Common myeloid progenitor, CD34-positive (primary cell): ENCODE measurements around the gene SUMF1.

Experiments
- CTCF ChIA-PET: fragments of 350-600 bp; sonication (Branson Sonifier 250); formaldehyde crosslinking; loops from one replicate; lab custom pipeline; 2021; ENCODE audit warnings: antibody characterized with exemption; lab: Charles Lee
- POLR2A ChIA-PET: fragments of 350-600 bp; sonication (Branson Sonifier 250); formaldehyde crosslinking; loops from one replicate; lab custom pipeline; 2021; ENCODE audit warnings: antibody characterized with exemption; lab: Charles Lee
- DNase-seq, 3 donors: peaks; one replicate each; pipeline versions ENCODE4 v3.0.0 to v3.0.0-alpha.2; 2013
- H3K27ac ChIP-seq, 2 experiments: 1 replicate in 1 of 2; 2 replicates in 1 of 2; pipeline ENCODE4 v1.7.0; 2013; ENCODE audit warnings: inconsistent platforms in 2 of 2, low read length in 2 of 2, mild to moderate bottlenecking in 2 of 2, low read depth in 1 of 2, moderate library complexity in 1 of 2; ENCODE audit not compliant: severe bottlenecking in 2 of 2, insufficient read depth in 1 of 2, poor library complexity in 1 of 2
- H3K27me3 ChIP-seq, 5 experiments: replicated peaks in 2 of 5; 1 replicate in 3 of 5; 2 replicates in 2 of 5; pipeline versions ENCODE4 v1.6.1 to v1.7.0; 2013; ENCODE audit warnings: low read length in 4 of 5, mild to moderate bottlenecking in 2 of 5, moderate library complexity in 2 of 5, inconsistent platforms in 1 of 5; ENCODE audit not compliant: insufficient read depth in 5 of 5, control insufficient read depth in 4 of 5
- H3K36me3 ChIP-seq, 4 experiments: 1 replicate in 2 of 4; 2 replicates in 2 of 4; pipeline versions ENCODE4 v1.6.1 to v1.7.0; 2013; ENCODE audit warnings: low read length in 3 of 4, control low read depth in 1 of 4, mild to moderate bottlenecking in 1 of 4; ENCODE audit not compliant: control insufficient read depth in 4 of 4, insufficient read depth in 4 of 4
- H3K4me1 ChIP-seq, 4 experiments: 1 replicate in 3 of 4; 2 replicates in 1 of 4; pipeline versions ENCODE4 v1.6.1 to v1.7.1; 2013; ENCODE audit warnings: low read length in 3 of 4, mild to moderate bottlenecking in 3 of 4, control low read depth in 1 of 4, inconsistent platforms in 1 of 4, moderate library complexity in 1 of 4; ENCODE audit not compliant: control insufficient read depth in 4 of 4, insufficient read depth in 4 of 4; ENCODE audit errors: control extremely low read depth in 1 of 4
- H3K4me3 ChIP-seq, 7 experiments: 1 replicate in 4 of 7; 2 replicates in 3 of 7; pipeline versions ENCODE4 v1.5.1 to v1.7.0; 2013; ENCODE audit warnings: mild to moderate bottlenecking in 7 of 7, low read length in 6 of 7, moderate library complexity in 6 of 7, inconsistent platforms in 2 of 7, low read depth in 2 of 7, control low read depth in 1 of 7; ENCODE audit not compliant: insufficient read depth in 4 of 7, control insufficient read depth in 1 of 7; ENCODE audit errors: extremely low read depth in 1 of 7
- H3K9me3 ChIP-seq, 5 experiments: 1 replicate in 4 of 5; 2 replicates in 1 of 5; pipeline versions ENCODE4 v1.6.1 to v1.7.1; 2013; ENCODE audit warnings: low read length in 4 of 5, mild to moderate bottlenecking in 2 of 5, inconsistent platforms in 1 of 5, low read depth in 1 of 5, moderate library complexity in 1 of 5; ENCODE audit not compliant: control insufficient read depth in 4 of 5, insufficient read depth in 2 of 5; ENCODE audit errors: control extremely low read depth in 1 of 5
- WGBS: methylation state at CpG from one replicate; pipeline ENCODE4 v1.1.5; 2013; ENCODE audit not compliant: insufficient coverage; 5-methylcytosine and 5-hydroxymethylcytosine counted together

Gene SUMF1

GRCh38 chr3:4429648-4430350, 37.3 kb downstream of the SUMF1 start:
- Histone ChIP-seq H3K27me3 (no peaks in the 10 kb centered on the region), H3K4me1 (no peaks in the 10 kb centered on the region), H3K27ac (no peak overlapping the region), H3K4me3 (no peak overlapping the region), H3K36me3 (peaks cover 10 to 33% (median 22%) of the 10 kb centered on the region in 4 experiments), H3K9me3 (peaks cover 0 to 12% (median 9%) of the 10 kb centered on the region in 5 experiments)
- ChIA-PET CTCF (interaction anchor here (1.3 kb wide), 1 partner anchor 20 kb away, joined by 3 read pairs; no protein-coding TSS in a partner anchor), POLR2A (interaction anchor here (0.7 kb wide), 1 partner anchor 148 kb away, joined by 3 read pairs; no protein-coding TSS in a partner anchor)
- 93% methylated on average over 3 of the region's 6 CpGs for WGBS
- no peak for DNase-seq

- Histone ChIP-seq H3K4me3 (no peak overlapping the region), H3K27me3 (no peaks in the 10 kb centered on the region), H3K36me3 (peaks cover 2 to 17% (median 7%) of the 10 kb centered on the region in 4 experiments), H3K27ac (no peak overlapping the region), H3K9me3 (peaks cover 0 to 9% (median 4%) of the 10 kb centered on the region in 5 experiments), H3K4me1 (no peaks in the 10 kb centered on the region)
- ChIA-PET POLR2A (no interaction called here), CTCF (interaction anchor here (1.2 kb wide), 2 partner anchors 18 to 22 kb away, joined by 3 to 4 read pairs; no protein-coding TSS in a partner anchor)
- DNase-seq, result no peak
- WGBS, result 95% methylated on average over 3 of the region's 4 CpGs
Observed at GRCh38 chr3:4426782-4427344, 40.2 kb downstream of the SUMF1 start.

DNA sequence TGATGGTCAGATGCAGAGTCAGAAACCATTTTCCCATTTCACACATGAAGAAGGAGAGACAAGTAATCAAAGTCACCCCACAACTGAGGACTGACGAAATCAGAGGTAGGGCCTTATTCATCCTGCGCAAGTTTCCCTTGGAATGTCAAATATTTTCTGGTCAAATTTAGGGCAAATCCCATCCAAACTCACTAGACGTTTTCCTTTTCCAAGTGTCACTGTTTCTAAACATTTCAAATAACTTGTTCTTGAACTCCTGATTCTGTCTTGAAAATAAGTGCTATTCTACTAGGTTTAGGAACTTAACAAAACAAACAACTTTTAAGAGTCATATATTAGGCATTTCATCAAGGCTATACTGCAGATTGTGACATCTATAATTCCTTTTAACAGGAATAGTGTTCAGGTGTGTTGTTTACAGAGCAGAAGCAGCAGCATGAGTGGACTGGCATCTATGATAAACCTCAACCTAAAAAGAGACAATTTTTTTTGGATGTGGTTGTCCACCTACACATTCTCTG, 40.7 kb downstream of the SUMF1 start:
- DNase-seq, result no peak
- ChIA-PET POLR2A (no interaction called here), CTCF (interaction anchor here (1.2 kb wide), 1 partner anchor 17 kb away, joined by 3 read pairs; no protein-coding TSS in a partner anchor)
- Histone ChIP-seq H3K4me1 (peaks cover 0 to 5% (median 2%) of the 10 kb centered on the region in 4 experiments), H3K36me3 (peaks cover 2 to 12% (median 5%) of the 10 kb centered on the region in 4 experiments), H3K9me3 (peaks cover 0 to 4% (median 0%) of the 10 kb centered on the region in 5 experiments), H3K4me3 (no peak overlapping the region), H3K27me3 (no peaks in the 10 kb centered on the region), H3K27ac (no peak overlapping the region)
- 100% methylated on average over 2 of the region's 3 CpGs for WGBS

DNA sequence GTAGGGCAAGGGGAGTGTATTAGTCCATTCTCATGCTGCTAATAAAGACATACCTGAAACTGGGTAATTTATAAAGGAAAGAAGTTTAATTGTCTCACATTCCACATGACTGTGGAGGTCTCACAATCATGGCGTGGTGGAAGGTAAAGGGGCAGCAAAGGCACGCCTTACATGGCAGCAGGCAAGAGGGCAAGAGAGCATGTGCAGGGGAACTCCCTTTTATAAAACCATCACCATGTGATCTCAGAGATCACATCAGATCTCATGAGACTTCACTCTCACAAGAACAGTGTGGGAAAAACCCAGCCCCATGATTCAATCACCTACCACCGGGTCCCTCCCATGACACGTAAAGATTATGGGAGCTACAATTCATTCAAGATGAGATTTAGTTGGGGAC, 41.4 kb downstream of the SUMF1 start:
- Histone ChIP-seq H3K27ac (no peak overlapping the region), H3K36me3 (peaks cover 2 to 5% (median 4%) of the 10 kb centered on the region in 4 experiments), H3K27me3 (no peaks in the 10 kb centered on the region), H3K4me1 (peaks cover 0 to 11% (median 5%) of the 10 kb centered on the region in 4 experiments), H3K4me3 (no peak overlapping the region), H3K9me3 (no peaks in the 10 kb centered on the region)
- ChIA-PET POLR2A (no interaction called here), CTCF (interaction anchor here (1.2 kb wide), 1 partner anchor 17 kb away, joined by 3 read pairs; no protein-coding TSS in a partner anchor)
- WGBS, result no CpG with 5 or more reads among the region's 4 CpGs
- no peak for DNase-seq

- Histone ChIP-seq H3K36me3 (peaks cover 2 to 5% (median 3%) of the 10 kb centered on the region in 4 experiments), H3K9me3 (no peaks in the 10 kb centered on the region), H3K4me3 (no peak overlapping the region), H3K27me3 (no peaks in the 10 kb centered on the region), H3K4me1 (peaks cover 0 to 13% (median 5%) of the 10 kb centered on the region in 4 experiments), H3K27ac (no peak overlapping the region)
- ChIA-PET POLR2A (no interaction called here), CTCF (no interaction called here)
- DNase-seq, result no peak
Observed at GRCh38 chr3:4425055-4425454, 42.0 kb downstream of the SUMF1 start.

DNA sequence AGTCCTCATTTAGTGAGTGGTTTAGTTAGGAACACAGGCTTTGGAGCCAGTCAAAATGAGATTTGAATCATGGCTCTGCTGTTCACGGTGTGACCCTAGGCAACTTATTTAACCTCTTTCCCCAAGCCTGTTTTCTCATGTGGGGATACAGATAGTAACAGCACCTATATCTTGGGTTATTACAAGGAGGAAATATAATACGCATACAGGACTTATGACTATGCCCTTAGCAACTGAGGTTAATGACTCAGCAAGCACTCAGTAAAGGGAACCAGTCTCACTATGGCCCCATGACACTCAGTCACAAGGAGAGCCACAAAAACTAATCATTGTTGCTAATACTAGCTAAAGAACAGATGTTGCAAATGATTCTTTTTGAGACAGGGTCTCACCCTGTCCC, 45.9 kb downstream of the SUMF1 start:
- Histone ChIP-seq H3K9me3 (no peaks in the 10 kb centered on the region), H3K4me3 (no peak overlapping the region), H3K27ac (peak overlapping the region in 1 of 2 experiments; percentile 47), H3K4me1 (peaks cover 0 to 13% (median 5%) of the 10 kb centered on the region in 4 experiments), H3K36me3 (peaks cover 12 to 36% (median 21%) of the 10 kb centered on the region in 4 experiments), H3K27me3 (no peaks in the 10 kb centered on the region)
- ChIA-PET POLR2A (no interaction called here), CTCF (interaction anchor here (1.3 kb wide), 1 partner anchor 63 kb away, joined by 4 read pairs; no protein-coding TSS in a partner anchor)
- 14% methylated on average over 1 of the region's 2 CpGs for WGBS
- DNase-seq, result peak; percentile 52 to 90 (median 89)
